NB4 (cell line): ENCODE measurements around the gene BRD1.

Experiments
- CTCF ChIP-seq: IDR thresholded peaks from one replicate; pipeline ENCODE4 v1.5.1; 2012; ENCODE audit warnings: low read depth, low read length
- POLR2A ChIP-seq: IDR thresholded peaks from 2 replicates; pipeline ENCODE4 v1.6.1; 2011; ENCODE audit warnings: mild to moderate bottlenecking; ENCODE audit not compliant: insufficient read length; ENCODE audit errors: extremely low read depth
- TF ChIP-seq, protein P1 (sequence below): IDR thresholded peaks from 2 replicates; pipeline ENCODE4 v1.6.1; 2011; ENCODE audit warnings: low read depth, low read length

DNA sequence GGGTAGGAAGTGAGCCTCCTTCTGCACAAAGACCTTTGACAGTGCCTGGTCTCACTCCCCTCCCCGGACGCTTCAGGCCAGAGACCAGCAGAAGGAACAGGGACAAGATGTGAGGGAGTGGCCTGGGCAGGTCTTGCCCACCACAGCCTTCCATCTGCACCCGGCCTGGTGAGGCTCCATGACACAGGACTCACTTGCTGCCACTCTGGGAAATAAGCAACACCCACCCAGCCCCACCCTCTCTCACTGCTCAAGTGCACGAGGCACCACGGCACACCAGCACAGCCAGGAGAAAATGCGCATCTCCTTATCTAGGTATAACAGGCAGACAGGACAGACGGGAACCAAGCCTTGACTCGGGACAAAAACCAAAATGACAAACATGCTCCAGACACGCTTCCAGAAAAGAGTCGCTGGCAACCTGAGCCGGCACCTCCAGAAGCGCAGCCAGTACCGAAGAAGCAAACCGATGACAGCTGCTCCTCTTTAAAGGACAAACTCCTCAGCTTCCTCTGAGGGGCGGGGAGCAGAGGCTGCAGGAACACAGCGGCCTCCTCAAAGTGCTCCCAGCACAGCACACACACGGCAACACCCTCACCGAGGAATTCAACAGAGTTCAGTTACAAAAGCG, 41.7 kb downstream of the BRD1 start:
- TF ChIP-seq POLR2A (no peak), CTCF (no peak)
- TF ChIP-seq, protein P1, sequence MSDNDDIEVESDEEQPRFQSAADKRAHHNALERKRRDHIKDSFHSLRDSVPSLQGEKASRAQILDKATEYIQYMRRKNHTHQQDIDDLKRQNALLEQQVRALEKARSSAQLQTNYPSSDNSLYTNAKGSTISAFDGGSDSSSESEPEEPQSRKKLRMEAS, result no peak
